GM21786 (cell line): ENCODE data around the gene OBSL1.

ENCODE experiments used
- ATAC-seq: cut with Tn5 transposase; IDR thresholded peaks from one replicate; pipeline ENCODE4 v1.9.1; 2021; ENCODE audit not compliant: unreplicated experiment

OBSL1 gene

DNA sequence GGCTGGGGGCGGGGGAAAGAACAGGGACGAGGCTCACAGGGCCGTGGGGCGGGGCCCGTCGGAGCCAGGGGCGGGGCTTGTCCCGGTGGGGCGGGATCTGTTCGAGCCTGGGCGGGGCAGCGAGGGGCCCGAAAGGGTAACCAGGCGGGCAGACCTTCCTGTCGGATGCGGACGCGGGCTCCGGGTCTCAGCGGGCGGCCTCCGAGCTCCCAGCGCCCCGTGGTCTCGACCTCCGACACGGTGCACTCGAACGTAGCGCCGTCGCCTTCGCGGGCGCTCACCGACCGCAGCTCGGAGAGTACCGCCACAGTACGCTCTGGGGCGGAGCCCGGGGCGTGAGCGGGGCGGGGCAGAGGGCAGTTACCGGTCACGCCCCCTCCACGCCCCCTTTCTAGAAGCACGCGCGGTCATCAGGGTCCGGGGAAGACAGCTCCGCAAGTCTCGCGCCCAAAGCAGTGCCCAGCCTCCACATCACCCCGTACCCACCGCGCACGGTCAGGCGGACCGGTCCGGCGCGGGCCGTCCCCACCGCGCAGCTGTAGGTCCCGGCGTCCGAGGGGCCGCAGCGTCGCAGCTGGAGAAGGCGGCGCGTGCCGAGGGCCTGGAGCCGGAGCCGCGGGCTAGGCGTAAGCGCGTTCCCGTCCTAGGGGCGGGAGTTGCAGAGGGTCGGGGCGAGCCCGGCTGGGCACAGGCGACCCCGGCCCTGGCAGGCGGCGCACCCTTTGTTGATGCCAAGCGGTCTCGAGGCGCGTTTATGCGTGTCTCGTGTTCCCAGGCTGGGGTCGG lies 18.8 kb downstream of the OBSL1 start:
- peak; percentile 93 for ATAC-seq

DNA sequence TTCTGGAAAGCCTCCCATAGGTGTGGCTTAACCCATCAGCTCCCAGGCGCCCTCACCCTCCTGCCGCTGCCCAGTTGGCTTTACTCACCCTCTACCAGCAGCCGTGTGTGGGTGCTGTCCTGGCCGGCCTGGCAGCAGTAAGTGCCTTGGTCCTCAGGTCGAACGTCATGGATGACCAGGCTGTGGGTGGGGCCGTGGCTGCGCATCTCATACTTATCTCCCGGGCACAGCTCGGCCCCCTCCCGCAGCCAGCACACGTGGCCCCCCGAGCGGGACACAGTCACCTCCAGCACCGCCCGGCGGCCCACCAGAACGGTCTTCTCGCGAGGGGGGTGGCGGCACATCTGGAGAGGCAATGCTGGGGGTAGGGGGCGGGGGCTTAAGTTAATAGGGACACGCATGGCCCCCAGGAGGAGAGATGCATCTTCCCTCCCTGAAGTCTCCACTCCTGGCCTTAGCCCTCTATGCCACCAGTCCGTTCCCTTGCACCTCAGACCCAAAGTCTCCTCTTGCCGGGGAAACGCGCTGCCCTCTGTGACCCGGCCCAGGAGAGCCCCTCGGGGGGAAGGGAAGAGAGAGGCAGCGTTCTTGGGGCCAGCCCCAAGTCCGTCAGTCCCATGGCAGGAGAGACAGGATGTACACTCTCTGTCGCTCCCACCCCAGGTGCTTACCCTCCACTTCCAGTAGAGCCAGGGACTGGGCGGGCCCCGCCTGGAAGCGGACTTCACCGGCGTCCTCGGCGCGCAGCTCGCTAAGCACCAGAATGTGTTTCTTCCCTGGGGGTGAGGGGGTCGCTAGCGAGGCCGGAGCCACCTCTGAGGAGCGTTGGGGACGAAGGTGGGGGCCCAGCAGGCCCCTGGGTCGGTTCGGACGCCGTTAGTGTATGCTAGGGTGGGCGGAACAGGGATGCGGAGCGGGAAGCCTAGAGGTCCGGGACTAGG lies 19.6 kb downstream of the OBSL1 start:
- peak; percentile 22 for ATAC-seq

DNA sequence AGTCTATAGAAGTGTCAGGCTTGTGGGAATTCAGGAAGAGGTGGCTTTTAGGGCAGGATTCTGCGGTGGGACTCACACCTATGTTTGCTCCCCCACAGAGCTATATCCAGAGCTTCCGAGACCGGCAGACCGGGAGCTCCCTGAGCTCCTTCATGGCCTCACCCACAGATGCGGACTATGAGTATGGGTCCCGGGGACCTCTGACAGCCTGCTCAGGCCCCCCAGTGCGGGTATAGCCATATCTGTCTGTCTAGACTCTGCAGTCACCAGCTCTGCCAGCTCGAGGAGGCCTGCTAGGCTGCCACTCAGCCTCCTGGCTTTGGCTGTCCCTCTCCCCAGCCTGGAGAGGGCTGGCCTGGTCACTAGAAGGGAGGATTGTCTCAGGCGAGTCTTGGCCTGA lies 21.7 kb downstream of the OBSL1 start:
- ATAC-seq: no peak

DNA sequence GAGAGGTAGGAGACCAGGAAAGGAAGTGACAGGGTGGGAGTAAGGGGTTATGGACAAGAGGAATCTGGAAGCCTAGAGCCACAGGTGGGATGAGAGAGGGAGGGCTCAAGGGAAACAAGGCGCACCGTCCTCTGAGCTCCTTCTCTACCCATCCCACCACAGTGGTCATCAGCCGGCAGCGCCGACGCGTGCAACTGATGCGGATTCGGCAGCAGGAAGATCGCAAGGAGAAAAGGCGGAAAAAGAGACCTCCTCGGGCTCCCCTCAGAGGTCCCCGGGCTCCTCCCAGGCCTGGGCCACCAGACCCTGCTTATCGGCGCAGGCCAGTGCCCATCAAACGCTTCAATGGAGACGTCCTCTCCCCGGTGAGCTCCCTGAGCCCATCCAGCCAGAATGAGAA lies 22.3 kb downstream of the OBSL1 start:
- ATAC-seq: no peak

DNA sequence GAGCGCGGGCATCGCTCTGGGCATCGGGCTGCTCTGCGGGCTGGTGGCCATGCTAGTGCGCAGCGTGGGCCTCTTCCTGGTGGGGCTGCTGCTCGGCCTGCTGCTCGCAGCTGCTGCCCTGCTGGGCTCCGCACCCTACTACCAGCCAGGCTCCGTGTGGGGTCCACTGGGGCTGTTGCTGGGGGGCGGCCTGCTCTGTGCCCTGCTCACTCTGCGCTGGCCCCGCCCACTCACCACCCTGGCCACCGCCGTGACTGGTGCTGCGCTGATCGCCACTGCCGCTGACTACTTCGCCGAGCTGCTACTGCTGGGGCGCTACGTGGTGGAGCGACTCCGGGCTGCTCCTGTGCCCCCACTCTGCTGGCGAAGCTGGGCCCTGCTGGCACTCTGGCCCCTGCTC lies 23.7 kb downstream of the OBSL1 start:
- ATAC-seq: no peak

DNA sequence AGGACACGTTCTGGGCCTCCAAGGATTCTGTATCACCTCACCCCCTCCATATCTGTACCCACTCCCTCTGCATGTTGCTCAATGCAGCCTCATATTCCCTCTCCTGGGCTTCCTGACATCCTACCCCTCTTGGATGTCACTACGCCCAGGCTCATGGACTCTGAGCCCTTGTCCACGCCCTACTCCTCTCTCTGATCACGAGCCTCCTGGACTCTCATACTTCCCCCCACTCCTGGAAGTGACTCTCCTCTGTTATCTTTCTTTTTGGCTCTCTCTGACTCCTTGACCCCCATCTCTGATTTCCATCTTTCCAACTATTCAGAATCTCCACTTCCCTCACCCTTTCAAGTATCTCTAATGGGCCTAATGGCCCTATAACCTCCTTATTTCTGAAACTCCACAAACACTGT lies 25.4 kb downstream of the OBSL1 start:
- no peak for ATAC-seq

DNA sequence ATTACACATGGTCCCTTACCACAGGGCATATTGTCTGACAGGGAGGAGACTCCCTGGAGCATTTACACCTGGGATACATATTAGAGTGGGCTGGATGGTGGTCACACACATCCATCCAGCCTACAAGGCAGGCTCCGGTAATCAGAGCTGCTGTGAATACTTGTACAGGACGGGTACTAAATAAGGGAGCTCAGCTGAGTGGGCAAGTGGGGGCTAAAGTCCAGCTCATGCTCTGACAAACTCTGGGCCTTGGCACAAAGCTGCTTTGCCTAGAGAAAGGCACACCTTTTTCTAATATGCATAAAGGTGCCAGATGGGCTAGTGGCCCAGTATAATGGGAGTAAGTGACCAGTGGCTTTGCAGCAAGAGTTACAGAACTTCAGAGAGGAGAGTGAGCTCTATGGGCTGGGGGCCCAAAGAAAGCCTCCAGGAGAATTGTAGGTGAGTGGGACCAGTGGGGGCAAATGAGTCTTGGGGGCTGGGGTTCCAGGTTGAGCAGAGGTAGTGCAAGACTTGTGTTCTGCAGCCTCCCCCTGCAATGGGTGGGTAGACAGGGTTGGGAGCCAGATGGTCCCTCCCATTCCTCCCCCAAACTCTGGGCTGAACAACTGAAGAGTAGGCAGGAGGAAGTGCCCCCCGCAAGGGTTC lies 25.9 kb downstream of the OBSL1 start:
- ATAC-seq: no peak

DNA sequence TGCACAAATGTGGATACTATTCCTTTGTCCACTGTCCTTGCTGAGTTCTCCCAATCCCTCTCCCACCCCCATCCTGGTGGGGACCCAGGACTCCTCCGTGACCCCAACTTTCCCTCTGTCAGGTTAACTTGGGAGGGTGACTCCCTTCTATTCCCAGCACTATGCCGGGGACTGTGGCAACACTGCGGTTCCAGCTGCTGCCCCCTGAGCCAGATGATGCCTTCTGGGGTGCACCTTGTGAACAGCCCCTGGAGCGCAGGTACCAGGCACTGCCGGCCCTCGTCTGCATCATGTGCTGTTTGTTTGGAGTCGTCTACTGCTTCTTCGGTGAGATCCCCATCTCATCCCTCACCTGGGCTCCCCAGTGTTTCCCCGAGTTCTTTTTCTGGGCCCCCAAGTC lies 26.8 kb downstream of the OBSL1 start:
- no peak for ATAC-seq

DNA sequence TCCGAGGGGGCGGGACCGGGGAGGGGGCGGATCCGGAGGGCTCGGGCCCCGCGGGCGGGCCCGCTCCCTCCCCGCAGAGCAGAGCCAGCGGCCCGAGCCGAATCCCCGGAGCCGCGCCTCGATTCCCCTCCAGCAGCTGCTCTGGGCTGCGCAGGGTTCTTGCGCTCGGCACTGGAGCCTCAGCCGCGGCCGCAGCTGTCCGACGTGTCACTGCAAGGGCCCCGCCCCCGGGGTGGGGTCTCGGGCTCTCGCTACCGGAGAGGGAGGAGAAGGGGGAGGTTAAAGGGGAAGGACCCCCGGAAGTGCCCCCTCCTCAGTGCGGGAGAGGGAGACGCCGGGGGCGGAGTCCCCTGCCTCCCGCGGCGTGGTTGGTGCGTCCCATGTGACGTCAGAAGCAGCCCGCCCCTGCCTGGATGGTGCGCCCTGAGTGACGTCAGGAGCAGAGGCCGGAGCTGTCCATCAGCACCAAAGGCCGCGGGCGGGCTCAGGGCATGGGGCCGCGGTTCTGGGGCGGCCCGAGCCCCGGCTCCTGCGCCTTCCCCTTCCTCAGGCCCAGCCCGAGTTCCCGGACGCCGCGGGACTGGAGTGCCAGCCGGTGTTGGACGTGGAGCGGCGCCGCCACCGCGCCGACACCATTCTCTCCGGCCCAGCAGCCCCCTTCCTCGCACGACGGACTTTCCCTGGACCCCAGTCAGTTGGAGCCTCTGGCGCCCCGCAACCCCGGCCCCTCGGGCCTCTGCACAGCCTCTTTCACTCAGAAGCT lies 27.6 kb downstream of the OBSL1 start, which contains the start of the genes CHPF and TMEM198:
CHPF (minus strand) TSS at position 214 of the 763 bp plus-strand sequence. CDS start 271 bp downstream, outside the sequence.
TMEM198 (plus strand) TSS at position 433 of the 763 bp plus-strand sequence. CDS start 700 bp downstream, outside the sequence.
- peak; percentile 75 for ATAC-seq

DNA sequence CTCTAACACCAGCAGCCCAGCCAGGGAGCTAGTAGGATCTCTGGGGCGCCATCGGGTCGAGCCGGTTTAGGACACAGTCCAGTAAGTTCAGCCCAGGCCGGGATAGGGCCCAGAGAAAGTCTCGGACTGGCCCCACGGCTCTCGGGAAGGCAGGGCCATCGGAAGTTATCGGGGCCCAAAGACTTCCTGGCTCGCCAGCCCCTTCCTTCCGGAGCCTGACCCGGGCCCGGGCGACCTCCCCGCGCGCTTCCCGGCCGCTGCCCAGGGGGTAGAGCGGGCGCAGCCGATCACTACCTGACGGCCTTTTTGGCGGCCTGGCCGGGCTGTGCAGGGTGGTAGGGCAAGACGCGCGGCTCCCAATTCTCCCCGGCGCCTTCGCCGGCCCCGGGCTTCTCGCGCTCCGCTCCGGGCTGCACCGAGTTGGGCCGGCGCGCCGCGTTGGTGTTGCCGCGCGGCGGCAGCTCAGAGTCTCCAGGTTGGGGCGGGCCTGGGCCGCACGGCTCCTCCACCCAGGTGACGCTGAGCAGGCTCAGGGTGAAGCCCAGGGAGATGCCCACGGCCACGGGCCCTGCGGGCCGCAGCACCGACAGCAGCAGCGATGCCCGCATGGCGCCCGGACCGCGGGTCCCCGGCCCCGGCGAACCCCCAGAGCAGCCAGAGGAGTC lies 28.3 kb downstream of the OBSL1 start:
- ATAC-seq: peak; percentile 20

DNA sequence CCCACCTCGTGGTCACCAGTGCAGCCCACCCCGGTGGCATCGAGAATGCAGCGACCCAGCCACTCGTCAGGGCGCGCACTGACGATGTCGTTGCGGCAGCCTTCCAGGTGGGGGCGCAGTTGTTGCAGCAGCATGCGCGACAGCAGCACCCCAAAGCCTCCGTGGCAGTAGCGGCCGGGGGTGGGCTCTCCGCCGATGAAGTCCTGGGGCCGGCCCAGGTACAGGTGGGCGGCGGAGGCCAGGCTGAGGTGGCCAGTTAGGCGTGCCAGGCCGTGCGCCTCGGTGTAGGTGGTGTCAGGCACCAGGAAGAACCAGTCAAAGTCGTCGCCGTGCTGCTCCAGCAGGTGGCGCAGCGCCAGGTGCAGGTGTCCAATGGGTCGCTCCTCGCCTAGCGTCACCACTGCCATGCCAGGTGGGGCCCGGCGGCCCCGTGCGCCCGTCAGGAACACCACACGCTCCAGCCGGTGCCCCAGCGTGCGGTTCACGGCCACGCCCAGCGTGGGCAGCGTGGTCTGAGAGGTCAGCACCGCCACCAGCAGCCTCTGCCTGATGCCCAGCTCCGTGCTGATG lies 29.6 kb downstream of the OBSL1 start:
- peak; percentile 52 for ATAC-seq

DNA sequence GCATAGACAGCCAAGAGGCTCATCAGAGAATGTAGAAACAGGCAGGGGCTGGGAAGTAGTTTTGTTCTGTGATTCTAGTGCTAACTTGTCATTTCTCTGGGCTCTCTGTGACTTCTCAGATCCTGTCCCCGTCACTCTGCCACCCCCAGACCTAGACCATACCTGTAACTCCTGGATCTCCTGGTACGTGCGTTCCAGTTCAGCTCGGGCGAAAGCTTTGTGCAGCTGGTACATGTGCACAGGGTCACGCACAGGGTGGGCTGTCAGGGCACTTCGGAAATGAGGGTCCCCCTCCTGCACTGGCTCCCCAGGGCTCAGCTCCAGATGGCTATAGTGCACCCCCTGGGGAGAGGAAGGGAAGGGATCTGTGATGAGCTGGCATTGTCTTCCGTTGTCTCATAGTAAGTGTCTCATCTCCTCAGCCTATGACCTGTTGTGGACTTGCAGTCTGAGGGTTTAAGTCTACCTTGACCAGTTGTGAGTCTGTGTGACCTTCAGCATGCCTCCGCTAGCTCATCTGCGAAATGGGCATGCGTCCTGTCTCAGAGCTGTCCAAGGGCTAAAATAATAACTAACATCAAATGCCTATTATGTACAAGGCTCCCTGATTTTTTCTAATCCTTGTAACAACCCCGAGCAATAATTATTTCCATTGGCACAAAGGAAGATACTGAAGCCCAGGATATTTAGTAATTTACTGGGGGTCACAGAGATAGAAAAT lies 30.4 kb downstream of the OBSL1 start:
- ATAC-seq: no peak

DNA sequence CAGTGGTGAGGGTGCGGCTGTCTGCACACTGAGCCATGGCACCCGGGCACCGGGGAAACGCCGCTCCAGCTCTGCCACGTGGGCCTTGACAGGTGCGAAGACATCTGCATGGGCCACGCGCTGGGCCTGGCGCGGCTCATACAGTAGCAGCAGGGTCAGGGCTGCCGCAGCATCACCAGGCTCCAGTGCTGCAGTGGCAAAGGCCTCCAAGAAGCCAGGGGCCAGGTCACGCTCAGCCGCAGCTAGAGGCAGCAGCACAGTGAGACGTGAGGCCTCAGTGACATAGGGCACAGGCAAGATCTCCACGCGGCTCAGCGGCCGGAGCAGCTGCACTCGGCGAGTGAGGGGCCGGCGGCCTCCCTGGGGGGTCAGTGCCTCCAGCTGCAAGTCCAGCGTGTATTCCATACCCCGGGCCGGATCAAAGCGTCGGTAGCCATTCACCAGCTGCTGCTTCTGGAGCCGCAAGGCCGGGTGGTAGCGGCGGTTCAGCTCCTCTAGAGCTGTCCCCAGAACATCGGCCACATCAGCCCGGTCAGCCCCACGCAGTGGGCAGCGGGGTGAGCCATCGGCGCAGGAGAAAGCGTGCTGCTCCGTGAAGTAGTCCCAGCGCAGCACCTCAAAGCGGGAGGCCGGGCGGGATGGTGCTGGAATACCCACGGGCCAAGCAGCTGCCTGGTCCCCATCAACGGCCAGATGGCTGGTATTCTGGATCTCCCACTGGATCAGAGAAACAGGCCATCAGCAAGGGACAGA lies 31.2 kb downstream of the OBSL1 start:
- no peak for ATAC-seq

DNA sequence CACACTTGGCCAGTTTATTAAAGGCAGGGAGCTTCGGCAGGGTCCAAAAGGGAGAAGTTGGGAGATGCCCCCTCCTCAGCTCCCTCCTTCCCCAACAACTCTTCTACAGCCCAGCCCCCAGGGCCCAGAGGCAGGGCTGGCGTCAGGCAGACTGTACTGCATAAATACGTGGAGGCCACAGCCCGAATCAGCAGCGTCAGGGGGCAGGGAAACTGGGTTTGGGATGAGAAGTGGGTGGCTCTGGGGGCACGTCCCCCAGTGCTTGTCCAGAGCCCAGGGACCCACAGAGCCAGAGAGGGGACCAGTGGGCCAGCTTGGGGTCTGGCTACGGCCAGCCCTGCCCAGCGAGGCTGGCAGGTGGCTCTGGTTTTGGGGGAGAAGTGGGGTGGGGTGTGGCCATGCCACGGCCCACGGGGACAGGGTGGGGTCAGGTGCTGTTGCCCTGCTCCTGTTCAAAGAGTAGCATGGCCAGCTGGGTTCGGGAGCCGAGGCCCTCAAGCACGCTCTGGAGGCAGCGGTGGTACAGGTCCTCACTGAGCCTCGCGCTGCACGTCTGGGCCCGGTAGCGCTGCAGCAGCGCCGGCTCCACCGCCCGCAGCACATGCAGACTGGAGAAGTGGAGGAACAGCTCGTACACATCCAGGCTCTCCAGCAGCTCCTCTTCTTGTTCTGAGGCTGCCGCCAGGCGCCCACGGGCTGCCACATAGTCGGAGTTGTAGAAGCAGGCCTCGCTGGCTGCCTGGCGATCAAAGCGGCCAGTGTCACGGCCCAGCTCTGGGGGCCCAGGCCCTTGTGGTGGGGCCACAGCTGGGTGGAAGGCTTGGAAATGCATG lies 32.2 kb downstream of the OBSL1 start:
- ATAC-seq: no peak

DNA sequence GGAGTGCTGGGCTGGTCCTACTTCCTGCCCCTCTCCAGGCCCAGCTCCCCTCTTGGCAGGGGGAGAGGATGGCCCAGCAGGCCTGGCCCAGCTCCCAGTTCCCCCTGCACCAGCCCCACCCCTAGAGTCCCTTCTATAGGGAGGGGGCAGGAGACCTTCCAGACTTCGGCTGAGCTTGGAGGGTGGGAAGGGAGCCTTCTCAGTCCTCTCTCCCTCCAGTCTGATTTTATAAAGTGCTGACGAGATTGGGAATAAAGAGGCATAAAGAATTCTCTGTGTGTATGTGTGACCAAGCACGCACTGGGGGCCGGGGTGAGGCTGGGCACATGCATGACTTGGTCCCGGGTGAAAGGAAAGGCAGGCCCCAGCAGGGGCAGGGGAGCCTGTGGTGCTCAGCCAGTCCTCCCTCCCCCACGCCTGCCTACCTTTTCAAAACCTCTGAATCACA lies 32.8 kb downstream of the OBSL1 start:
- ATAC-seq: no peak

DNA sequence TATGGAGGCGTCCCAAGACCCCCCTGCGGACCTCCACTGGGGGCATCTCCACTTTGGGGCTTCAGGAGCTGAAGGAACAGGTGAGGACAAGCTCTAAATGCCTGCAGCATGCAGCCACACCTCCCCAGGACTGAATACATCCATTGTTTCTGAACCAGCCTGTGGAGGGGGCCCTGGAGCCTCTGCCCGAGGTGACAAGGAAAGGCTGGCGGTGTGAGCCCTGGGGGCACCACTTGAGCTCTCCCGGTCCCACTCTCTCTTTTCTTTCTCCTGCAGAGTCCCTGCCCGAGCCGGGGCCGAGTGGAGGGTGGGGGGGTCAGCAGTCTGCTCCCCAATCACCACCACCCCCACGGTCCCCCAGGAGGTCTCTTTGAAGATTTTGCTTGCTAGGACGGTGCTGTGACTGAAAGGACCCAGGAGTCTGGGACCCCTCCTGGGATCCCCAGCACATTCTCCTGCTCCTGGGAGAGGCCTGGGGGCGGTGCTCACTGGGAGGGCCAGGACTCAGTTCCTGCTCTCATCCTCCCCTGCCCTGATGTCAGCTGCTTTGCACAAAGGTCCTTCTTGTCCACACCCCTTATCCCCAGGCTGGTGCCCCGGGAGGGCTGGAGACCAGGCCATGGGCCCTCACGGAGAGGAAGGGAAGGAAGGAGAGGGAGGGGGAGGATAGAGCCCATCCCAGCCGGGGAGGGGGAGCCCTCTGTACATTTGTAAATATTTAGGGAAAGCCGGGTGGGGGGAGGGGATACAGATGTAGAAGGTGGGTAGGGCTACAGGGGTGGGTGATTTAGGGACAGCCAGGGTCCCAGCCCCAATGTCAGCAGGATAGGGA lies 33.5 kb downstream of the OBSL1 start:
- ATAC-seq: no peak
